Right lobe of liver (tissue), 4 donors: Measurements from ENCODE around the gene LNX1.

Experiments used
- POLR2A ChIP-seq: fragments of 450-650 bp; IDR thresholded peaks from one replicate; pipeline ENCODE4 v1.6.1; 2017; ENCODE audit warnings: antibody characterized with exemption, mild to moderate bottlenecking
- TF ChIP-seq, protein P1 (sequence below), 4 donors: fragments of 200-600 bp in 3 of 4; fragments of 450-650 bp in 1 of 4; IDR thresholded peaks; one replicate each; pipeline versions ENCODE4 v1.5.1 to v1.8.0; 2016 to 2022; ENCODE audit warnings: antibody characterized with exemption in 4 of 4, mild to moderate bottlenecking in 2 of 4
- donor health status: DM: no; HTN: no; CAD: no.
- donor health status: DM: no; HTN: no; CAD: no.
- donor health status: DM: no; HTN: yes; CAD: no.

DNA sequence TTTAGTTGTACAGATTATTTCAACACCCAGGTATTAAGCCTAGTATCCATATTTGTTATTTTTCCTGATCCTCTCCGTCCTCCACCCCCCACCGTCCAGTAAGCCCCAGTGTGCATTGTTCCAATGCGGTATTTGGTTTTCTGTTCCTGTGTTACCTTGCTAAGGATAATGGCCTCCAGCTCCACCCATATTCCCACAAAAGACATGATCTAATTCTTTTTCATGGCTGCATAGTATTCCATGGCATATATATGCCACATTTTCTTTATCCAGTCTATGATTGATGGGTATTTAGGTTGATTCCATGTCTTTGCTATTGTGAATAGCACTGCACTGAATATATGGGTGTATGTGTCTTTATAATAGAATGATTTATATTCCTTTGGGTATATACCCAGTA lies 22.1 kb upstream of the LNX1 start:
- TF ChIP-seq, protein P1, sequence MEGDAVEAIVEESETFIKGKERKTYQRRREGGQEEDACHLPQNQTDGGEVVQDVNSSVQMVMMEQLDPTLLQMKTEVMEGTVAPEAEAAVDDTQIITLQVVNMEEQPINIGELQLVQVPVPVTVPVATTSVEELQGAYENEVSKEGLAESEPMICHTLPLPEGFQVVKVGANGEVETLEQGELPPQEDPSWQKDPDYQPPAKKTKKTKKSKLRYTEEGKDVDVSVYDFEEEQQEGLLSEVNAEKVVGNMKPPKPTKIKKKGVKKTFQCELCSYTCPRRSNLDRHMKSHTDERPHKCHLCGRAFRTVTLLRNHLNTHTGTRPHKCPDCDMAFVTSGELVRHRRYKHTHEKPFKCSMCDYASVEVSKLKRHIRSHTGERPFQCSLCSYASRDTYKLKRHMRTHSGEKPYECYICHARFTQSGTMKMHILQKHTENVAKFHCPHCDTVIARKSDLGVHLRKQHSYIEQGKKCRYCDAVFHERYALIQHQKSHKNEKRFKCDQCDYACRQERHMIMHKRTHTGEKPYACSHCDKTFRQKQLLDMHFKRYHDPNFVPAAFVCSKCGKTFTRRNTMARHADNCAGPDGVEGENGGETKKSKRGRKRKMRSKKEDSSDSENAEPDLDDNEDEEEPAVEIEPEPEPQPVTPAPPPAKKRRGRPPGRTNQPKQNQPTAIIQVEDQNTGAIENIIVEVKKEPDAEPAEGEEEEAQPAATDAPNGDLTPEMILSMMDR (IDR thresholded peaks at IDR 0.05): no peak
- no peak for TF ChIP-seq POLR2A
